Testis (tissue), 2 donors: Measurements from ENCODE around the gene C21orf58.

Source experiments
- POLR2A ChIP-seq: fragments of 450-650 bp; IDR thresholded peaks from one replicate; pipeline ENCODE4 v1.6.1; 2017; ENCODE audit warnings: antibody characterized with exemption, mild to moderate bottlenecking, moderate library complexity
- TF ChIP-seq, protein P1 (sequence below), 3 experiments: fragments of 450-650 bp in 2 of 3; fragments of 200-600 bp in 1 of 3; sonication (generic) in 1 of 3; IDR thresholded peaks; one replicate each; pipeline ENCODE4 v1.5.1; 2016 to 2019; ENCODE audit warnings: antibody characterized with exemption in 3 of 3, mild to moderate bottlenecking in 2 of 3, moderate library complexity in 1 of 3

DNA sequence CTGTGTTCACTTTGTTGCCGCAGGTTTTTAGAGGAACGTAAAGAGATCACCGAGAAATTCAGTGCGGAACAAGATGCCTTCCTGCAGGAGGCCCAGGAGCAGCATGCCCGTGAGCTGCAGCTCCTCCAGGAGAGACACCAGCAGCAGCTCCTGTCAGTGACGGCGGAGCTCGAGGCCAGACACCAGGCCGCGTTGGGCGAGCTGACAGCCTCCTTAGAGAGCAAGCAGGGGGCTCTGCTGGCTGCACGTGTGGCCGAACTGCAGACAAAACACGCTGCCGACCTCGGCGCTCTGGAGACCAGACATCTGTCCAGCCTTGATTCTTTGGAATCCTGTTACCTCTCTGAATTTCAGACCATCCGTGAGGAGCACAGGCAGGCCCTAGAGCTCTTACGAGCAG is 42.9 kb upstream of the C21orf58 start:
- no peak for TF ChIP-seq POLR2A
- TF ChIP-seq, protein P1, sequence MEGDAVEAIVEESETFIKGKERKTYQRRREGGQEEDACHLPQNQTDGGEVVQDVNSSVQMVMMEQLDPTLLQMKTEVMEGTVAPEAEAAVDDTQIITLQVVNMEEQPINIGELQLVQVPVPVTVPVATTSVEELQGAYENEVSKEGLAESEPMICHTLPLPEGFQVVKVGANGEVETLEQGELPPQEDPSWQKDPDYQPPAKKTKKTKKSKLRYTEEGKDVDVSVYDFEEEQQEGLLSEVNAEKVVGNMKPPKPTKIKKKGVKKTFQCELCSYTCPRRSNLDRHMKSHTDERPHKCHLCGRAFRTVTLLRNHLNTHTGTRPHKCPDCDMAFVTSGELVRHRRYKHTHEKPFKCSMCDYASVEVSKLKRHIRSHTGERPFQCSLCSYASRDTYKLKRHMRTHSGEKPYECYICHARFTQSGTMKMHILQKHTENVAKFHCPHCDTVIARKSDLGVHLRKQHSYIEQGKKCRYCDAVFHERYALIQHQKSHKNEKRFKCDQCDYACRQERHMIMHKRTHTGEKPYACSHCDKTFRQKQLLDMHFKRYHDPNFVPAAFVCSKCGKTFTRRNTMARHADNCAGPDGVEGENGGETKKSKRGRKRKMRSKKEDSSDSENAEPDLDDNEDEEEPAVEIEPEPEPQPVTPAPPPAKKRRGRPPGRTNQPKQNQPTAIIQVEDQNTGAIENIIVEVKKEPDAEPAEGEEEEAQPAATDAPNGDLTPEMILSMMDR (IDR thresholded peaks at IDR 0.05): no peak
